Hepatocyte (in vitro differentiated cells): ENCODE data around the gene HOXB3. TPM values are rescaled to one million over a fixed set of nuclear protein-coding genes. Genes with fewer than 3 reads are reported as not detected.

ENCODE experiments used
- DNase-seq: peaks from one replicate; pipeline ENCODE4 v3.0.0-alpha.2; 2016; ENCODE audit warnings: low spot score
- H2AFZ ChIP-seq: fragments of 200-600 bp; sonication (generic); 2 replicates; pipeline ENCODE4 v1.6.0; 2016; ENCODE audit warnings: antibody characterized with exemption, mild to moderate bottlenecking
- H3K27ac ChIP-seq: fragments of 200-600 bp; sonication (generic); 2 replicates; pipeline ENCODE4 v1.5.1; 2016; ENCODE audit warnings: mild to moderate bottlenecking
- H3K27me3 ChIP-seq: fragments of 200-600 bp; sonication (generic); 2 replicates; pipeline ENCODE4 v1.6.1; 2016
- H3K36me3 ChIP-seq: fragments of 200-600 bp; sonication (generic); replicated peaks from 2 replicates; pipeline ENCODE4 v1.5.1; 2016; ENCODE audit warnings: low read depth; ENCODE audit not compliant: insufficient read depth
- H3K4me1 ChIP-seq: fragments of 200-600 bp; sonication (generic); 2 replicates; pipeline ENCODE4 v1.5.1; 2016; ENCODE audit warnings: mild to moderate bottlenecking, moderate library complexity; ENCODE audit not compliant: insufficient read depth
- H3K4me2 ChIP-seq: fragments of 200-600 bp; sonication (generic); 2 replicates; pipeline ENCODE4 v1.6.0; 2016
- H3K4me3 ChIP-seq: fragments of 200-600 bp; sonication (generic); 2 replicates; pipeline ENCODE4 v1.5.1; 2016; ENCODE audit warnings: mild to moderate bottlenecking
- H3K79me2 ChIP-seq: fragments of 200-600 bp; sonication (generic); 2 replicates; pipeline ENCODE4 v1.6.0; 2017; ENCODE audit warnings: mild to moderate bottlenecking
- H3K9me2 ChIP-seq: fragments of 200-600 bp; sonication (generic); replicated peaks from 2 replicates; pipeline ENCODE4 v1.6.0; 2017; ENCODE audit warnings: mild to moderate bottlenecking; ENCODE audit not compliant: insufficient read depth
- H3K9me3 ChIP-seq: fragments of 200-600 bp; sonication (generic); 2 replicates; pipeline ENCODE4 v1.5.1; 2016; ENCODE audit warnings: low read depth, mild to moderate bottlenecking
- H4K20me1 ChIP-seq: fragments of 200-600 bp; sonication (generic); 2 replicates; pipeline ENCODE4 v1.6.0; 2016; ENCODE audit warnings: mild to moderate bottlenecking; ENCODE audit not compliant: insufficient read depth, poor library complexity, severe bottlenecking
- EZH2 ChIP-seq: fragments of 200-600 bp; sonication (generic); IDR thresholded peaks from 2 replicates; pipeline ENCODE4 v1.6.1; 2016; ENCODE audit warnings: antibody characterized with exemption, mild to moderate bottlenecking, borderline replicate concordance
- EZH2phosphoT487 ChIP-seq: fragments of 200-600 bp; sonication (generic); IDR thresholded peaks from one replicate; pipeline ENCODE4 v1.6.1; 2018; ENCODE audit warnings: antibody characterized with exemption, mild to moderate bottlenecking, low read depth, moderate library complexity; ENCODE audit not compliant: unreplicated experiment, severe bottlenecking
- WGBS: methylation state at CpG from one replicate; pipeline ENCODE4 v1.1.6; 2016; ENCODE audit warnings: low lambda C conversion rate; ENCODE audit errors: missing lambda C conversion rate; 5-methylcytosine and 5-hydroxymethylcytosine counted together
- polyA plus RNA-seq: library from polyadenylated mRNA; unstranded; fragments of >200 nt; fragmentation: Nextera tagmentation; extraction: Ambion mirVana; gene quantifications from 2 replicates; pipeline ENCODE4 v1.2.1, GENCODE V29; 2016
- total RNA-seq: library from RNA; depleted of rRNA; stranded (reverse); fragments of >200 nt; gene quantifications from 2 replicates; pipeline ENCODE4 v1.2.3, GENCODE V29; 2014
- TF ChIP-seq, protein P1 (sequence below): fragments of 200-600 bp; sonication (generic); IDR thresholded peaks from 2 replicates; pipeline ENCODE4 v1.5.1; 2016; ENCODE audit warnings: antibody characterized with exemption, mild to moderate bottlenecking; ENCODE audit not compliant: poor library complexity

The HOXB3 gene
- total and polyA plus RNA-seq, 2 experiments from 2014 or later, result 1.8 to 5.9 TPM

DNA sequence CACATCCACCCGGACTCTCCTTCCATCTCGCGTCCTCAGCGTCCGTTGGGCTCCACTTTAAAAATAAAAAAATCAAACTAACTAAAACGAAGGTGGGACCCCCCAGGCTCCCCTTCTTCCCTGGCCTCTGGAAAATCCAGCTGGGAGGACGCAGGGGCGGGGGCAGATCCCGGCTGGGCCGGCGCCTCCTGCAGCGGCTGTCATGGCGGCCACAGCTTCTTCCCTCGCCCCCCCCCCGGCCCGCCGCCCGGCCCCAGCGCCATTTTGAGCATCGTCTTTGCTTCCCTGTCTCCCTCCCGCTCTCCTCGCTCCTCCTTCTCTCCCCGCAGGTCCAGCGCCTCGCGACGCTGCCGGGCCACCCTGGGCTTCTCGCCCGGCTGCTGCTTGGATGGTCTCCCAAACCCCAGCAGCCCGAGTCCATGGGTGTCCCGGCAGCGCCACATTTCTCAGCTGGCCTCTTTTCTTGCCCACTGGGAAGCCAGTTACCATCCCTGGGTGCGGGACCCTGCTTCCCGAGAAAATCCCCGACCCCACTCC is 48.4 kb downstream of the HOXB3 start:
- DNase-seq, result peak; percentile 50
- H3K36me3 ChIP-seq, result no peaks in the 10 kb centered on the region
- peaks cover 14% of the 10 kb centered on the region for H3K4me1 ChIP-seq
- H2AFZ ChIP-seq, result peak overlapping the region; percentile 53
- peak; percentile 21 for TF ChIP-seq EZH2
- TF ChIP-seq EZH2phosphoT487, result no peak
- H3K27me3 ChIP-seq, result peaks cover 77% of the 10 kb centered on the region
- H3K9me3 ChIP-seq, result no peaks in the 10 kb centered on the region
- H3K4me2 ChIP-seq, result peak overlapping the region; percentile 91
- 6% methylated on average over 23 of the region's 36 CpGs for WGBS
- H3K79me2 ChIP-seq, result peaks cover 20% of the 10 kb centered on the region
- no peaks in the 10 kb centered on the region for H4K20me1 ChIP-seq
- H3K4me3 ChIP-seq, result peak overlapping the region; percentile 28
- no peaks in the 10 kb centered on the region for H3K9me2 ChIP-seq
- peak overlapping the region; percentile 96 for H3K27ac ChIP-seq

DNA sequence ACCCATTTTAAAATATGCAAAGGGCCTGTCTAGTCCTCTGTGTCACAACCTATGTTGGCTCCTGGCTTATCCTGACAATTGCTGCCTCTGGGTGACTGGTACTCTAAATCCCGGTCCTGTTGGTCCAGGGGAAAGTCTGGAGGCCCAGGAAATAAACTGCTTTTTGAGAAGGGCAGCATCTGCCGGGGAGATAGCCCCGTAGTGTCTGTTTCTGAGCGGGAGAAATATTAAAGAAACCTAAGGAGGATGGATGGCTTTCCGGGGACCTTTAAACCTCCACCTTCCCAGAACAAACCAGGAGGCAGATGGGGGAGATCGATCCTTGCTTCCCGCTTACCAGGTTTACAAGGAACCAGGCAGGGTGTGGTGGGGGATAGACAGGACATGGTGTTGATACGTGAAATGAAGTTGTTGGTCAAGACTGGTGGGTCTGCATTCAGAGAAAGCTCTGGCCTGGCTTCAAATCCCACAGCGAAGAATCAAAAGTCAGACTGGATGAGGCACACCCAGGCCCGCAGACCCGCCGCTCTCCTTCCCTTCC is 48.9 kb downstream of the HOXB3 start:
- DNase-seq, result no peak
- Histone ChIP-seq H3K4me1 (peaks cover 14% of the 10 kb centered on the region), H3K27ac (peak overlapping the region; percentile 96), H3K9me2 (no peaks in the 10 kb centered on the region), H3K9me3 (no peaks in the 10 kb centered on the region), H3K79me2 (peaks cover 20% of the 10 kb centered on the region), H4K20me1 (no peaks in the 10 kb centered on the region), H3K4me3 (peak overlapping the region; percentile 28), H3K27me3 (peaks cover 76% of the 10 kb centered on the region), H3K36me3 (no peaks in the 10 kb centered on the region), H3K4me2 (peak overlapping the region; percentile 91), H2AFZ (peak overlapping the region; percentile 53)
- whole genome bisulfite sequencing, result 28% methylated on average over 12 of the region's 12 CpGs
- TF ChIP-seq EZH2 (no peak), EZH2phosphoT487 (no peak)
- TF ChIP-seq, protein P1, sequence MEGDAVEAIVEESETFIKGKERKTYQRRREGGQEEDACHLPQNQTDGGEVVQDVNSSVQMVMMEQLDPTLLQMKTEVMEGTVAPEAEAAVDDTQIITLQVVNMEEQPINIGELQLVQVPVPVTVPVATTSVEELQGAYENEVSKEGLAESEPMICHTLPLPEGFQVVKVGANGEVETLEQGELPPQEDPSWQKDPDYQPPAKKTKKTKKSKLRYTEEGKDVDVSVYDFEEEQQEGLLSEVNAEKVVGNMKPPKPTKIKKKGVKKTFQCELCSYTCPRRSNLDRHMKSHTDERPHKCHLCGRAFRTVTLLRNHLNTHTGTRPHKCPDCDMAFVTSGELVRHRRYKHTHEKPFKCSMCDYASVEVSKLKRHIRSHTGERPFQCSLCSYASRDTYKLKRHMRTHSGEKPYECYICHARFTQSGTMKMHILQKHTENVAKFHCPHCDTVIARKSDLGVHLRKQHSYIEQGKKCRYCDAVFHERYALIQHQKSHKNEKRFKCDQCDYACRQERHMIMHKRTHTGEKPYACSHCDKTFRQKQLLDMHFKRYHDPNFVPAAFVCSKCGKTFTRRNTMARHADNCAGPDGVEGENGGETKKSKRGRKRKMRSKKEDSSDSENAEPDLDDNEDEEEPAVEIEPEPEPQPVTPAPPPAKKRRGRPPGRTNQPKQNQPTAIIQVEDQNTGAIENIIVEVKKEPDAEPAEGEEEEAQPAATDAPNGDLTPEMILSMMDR, result no peak

DNA sequence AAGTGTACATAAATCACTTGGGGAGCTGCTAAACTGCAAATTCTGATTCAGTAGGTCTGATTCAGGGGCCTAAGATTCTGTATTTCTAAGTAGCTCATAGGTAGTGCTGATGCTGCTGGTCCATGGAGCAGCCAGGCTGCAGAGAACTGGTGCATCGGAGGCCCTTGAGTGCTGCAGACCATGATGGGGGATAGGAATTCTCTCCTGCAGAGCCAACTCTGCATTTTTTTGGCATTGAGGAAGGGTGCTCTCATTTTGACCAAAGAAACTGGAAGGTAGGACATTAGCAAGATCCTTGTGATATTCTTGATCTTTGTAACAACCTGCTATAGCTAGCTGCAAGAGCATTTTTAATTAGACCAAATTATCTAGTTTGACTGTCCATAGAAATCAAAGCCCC is 49.8 kb downstream of the HOXB3 start:
- DNase-seq, result no peak
- WGBS, result 80% methylated on average over 1 of the region's 1 CpG
- Histone ChIP-seq H3K4me2 (no peak overlapping the region), H3K4me3 (no peak overlapping the region), H3K9me2 (no peaks in the 10 kb centered on the region), H3K27ac (no peak overlapping the region), H3K79me2 (peaks cover 20% of the 10 kb centered on the region), H3K9me3 (no peaks in the 10 kb centered on the region), H2AFZ (no peak overlapping the region), H4K20me1 (no peaks in the 10 kb centered on the region), H3K27me3 (peaks cover 73% of the 10 kb centered on the region), H3K36me3 (no peaks in the 10 kb centered on the region), H3K4me1 (peaks cover 8% of the 10 kb centered on the region)
- TF ChIP-seq EZH2phosphoT487 (no peak), EZH2 (no peak)
- TF ChIP-seq, protein P1, result no peak

DNA sequence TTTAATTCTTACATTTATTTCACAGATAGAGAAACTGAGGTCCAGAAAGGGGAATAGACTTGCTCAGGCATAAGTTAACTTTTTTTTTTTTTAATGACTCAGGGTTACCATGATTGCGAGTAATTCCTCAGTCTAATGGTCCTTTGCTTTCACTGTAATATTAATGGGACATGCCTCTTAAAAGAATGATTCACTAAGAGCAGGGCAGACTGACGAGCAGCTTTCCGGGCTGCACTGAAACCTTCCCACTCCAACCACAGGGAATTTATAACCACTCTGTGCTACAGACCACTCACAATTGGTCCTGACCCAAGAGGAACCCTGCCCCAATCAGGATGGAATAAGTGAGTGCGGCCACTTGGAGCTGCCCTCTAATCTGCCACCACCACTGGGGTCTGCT is 50.9 kb downstream of the HOXB3 start:
- no peak for TF ChIP-seq EZH2phosphoT487
- TF ChIP-seq, protein P1, result no peak
- TF ChIP-seq EZH2, result no peak
- Histone ChIP-seq H4K20me1 (no peaks in the 10 kb centered on the region), H3K79me2 (peaks cover 19% of the 10 kb centered on the region), H3K4me2 (no peak overlapping the region), H3K4me3 (no peak overlapping the region), H3K9me2 (no peaks in the 10 kb centered on the region), H3K9me3 (no peaks in the 10 kb centered on the region), H3K27ac (no peak overlapping the region), H3K36me3 (no peaks in the 10 kb centered on the region), H3K4me1 (peaks cover 4% of the 10 kb centered on the region), H2AFZ (no peak overlapping the region), H3K27me3 (peaks cover 67% of the 10 kb centered on the region)
- DNase-seq, result no peak
- WGBS, result 80% methylated on average over 4 of the region's 4 CpGs
